T-helper 1 cell treated with Interleukin-12 subunit alpha and Interleukin-12 subunit beta and Interleukin-4 antibody, amounts not matched to agents 30 ng/mL and 1 ng/mL, for 36 hours (primary cell): ENCODE results near the gene CBLL2. TPM values are rescaled to one million over a fixed set of nuclear protein-coding genes. Genes with fewer than 3 reads are reported as not detected.

Experiments
- total RNA-seq: library from RNA; stranded (reverse); gene quantifications from 2 replicates; pipeline ENCODE4 v1.2.3, GENCODE V29; 2022

Gene CBLL2
- total RNA-seq, 1 donor from 2014 or later: not detected

Other genes with a start within 250 kb of the CBLL2 start
- gene PHEX, start 240.6 kb upstream of the CBLL2 start, total RNA-seq: 0.17 and 0.34 TPM in 2 replicates